NCI-H345 (cell line): ENCODE measurements around the gene POU4F1.
A peak's percentile ranks its signal among the peaks of the same experiment; 100 is the strongest.
"Not testable (repeated sequence)": the region's sequence is repeated elsewhere in the genome, so short reads cannot be mapped to it uniquely, and the experiment has no call there.

Experiments used
- DNase-seq: peaks from one replicate; lab custom pipeline; 2025; lab: John Stamatoyannopoulos, UW

Gene POU4F1

DNA sequence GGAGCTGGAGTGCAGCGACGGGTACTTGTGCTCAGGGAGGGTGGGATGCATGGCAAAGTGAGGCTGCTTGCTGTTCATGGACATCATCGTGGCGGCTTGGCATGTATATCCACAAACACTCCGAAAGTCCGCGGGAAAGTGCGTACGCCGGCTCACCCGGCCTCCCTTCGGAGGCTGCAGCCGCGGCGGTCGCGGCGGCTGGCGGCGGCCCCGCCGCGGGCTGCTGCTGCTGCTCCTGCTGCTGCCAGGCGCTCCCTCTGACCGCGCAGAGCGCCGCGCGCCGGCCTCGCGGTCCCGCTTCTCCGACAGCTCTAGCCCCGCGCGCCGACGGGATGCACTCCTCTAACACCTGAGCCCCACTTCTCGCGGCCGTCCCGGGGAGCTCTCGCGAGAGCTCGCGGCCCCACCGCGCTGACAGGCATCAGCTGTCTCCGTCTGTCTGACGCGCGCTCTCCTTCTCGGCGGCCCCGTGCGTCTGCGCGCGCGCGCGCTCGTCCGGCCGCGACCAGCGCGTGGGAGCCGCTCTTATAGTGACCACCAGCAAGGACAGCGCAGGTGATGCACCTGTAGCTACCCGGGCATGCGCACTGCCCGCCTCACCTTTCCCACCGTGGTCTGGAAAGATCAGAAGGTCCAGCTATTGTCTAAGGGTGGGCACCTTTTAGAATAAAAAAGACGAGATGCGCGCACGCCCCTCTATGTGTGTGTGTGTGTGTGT lies at the start of gene POU4F1:
POU4F1 (minus strand) TSS at position 313 of the 718 bp plus-strand sequence; CDS start at position 87, 226 bp downstream.
- DNase-seq: peak; percentile 95

DNA sequence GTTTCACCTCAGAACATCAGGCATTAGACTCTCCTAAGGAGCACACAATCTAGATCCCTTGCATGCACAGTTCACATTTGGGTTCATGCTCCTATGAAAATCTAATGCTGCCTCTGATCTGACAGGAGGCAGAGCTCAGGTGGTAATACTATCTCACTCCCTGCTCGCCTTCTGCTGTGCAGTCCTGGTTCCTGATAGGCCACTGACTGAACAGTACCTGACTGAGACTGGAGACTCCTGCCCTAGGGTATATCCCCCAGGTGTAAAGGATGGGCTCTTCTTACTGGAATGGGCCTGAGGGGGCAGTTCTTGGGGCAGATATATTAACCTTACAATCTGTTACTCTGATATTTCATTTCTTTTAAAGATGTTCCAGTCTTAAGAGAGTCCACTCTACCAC lies 49.3 kb upstream of the POU4F1 start:
- no peak for DNase-seq

- DNase-seq: no peak
Observed at GRCh38 chr13:78650717-78651083, 47.3 kb upstream of the POU4F1 start.

DNA sequence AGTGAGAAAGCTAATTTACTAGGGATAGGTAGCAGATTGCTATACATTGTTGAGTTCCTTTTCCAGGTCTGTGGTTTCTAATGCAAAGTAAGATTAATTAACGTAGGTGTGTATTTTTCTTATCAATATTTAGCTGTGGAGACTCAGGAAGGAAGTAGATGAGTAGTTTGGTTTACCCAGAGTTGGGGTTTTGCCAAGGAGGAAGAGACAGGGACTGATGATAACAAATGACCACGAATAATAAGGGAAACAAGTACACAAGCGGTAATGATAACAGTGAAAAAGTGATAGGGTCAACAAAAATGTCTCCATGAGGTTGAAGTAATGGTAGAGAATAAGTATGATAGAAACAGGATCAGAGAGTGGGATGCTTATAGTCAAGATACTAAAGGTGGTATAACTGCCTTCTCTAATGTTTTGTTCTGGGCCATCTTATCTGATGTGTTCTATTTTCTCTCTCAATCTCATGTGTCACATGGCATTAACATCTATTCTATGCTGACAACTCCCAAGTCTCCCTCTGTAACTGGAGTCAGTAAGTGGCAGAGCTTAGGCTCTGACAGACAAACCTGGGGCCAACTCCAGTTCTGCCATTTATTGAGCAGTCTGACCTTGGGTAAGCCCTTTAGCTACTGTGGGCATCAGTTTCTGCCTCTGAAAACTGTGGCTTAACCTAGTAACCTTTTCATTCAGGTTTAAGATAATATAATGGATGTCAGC lies 46.8 kb upstream of the POU4F1 start:
- DNase-seq: no peak

- not testable (repeated sequence) for DNase-seq
Observed at GRCh38 chr13:78647109-78647678, 43.8 kb upstream of the POU4F1 start.

GRCh38 chr13:78638216-78638615 lies 34.9 kb upstream of the POU4F1 start:
- no peak for DNase-seq

GRCh38 chr13:78636495-78636894 lies 33.1 kb upstream of the POU4F1 start:
- DNase-seq: no peak

- DNase-seq: no peak
Observed at GRCh38 chr13:78632996-78633395, 29.6 kb upstream of the POU4F1 start.

DNA sequence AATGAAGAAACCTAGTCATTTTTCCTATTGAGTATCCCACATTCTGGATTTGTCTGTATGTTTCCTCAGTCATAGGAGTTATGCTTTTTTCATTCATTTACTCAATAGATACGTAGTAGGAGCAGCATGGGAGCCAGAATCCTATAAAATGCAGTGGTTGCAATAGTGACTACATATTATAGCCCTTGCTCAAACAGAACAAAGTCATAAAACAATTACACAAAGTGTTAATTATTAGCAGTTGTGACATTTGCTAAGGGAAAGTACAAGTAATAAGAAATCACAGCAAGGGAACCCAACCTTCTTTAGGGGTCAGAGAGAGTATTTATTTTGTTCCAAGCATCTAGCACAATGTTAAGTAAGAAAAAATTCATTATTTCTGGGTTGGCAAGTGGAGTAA lies 27.7 kb upstream of the POU4F1 start:
- DNase-seq: no peak

DNA sequence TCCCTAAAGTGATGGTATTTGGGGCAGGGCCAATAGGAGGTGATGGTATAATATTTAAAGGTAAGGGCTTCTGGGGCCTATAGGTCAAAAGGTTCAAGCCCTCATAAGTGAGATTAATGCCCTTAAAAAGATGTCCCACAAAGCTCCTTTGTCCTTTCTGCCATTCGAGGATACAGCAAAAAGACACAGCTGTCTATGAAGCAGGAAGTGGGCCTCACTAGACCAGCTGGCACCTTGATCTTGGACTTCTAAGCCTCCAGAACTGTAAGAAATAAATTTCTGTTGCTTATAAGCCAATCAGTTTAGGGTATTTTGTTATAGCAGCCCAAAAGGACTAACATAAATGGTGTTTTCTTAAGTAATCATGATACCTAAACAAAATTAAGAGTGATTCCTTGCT lies 27.2 kb upstream of the POU4F1 start:
- DNase-seq: no peak

DNA sequence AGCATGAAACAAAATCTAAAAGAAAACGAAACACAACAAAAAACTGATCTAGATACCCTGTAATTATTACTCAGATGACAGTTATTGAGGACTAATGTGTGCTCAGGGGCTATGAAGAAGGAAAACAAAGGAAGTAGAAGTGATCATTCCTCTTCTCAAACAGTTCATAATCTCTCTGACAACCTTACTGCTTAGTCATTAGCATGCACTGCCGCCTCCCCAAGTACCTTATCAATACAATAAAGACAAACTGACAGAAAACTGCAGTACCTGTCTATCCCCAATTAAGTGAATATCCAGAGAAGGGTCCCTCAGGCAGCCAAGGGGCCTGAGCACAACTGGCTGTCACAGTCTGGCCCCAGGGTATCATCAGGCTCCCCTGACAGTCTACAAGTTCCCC lies 22.0 kb upstream of the POU4F1 start:
- DNase-seq: no peak

GRCh38 chr13:78623132-78623531 lies 19.8 kb upstream of the POU4F1 start:
- no peak for DNase-seq

GRCh38 chr13:78620936-78621470 lies 17.7 kb upstream of the POU4F1 start:
- no peak for DNase-seq

DNA sequence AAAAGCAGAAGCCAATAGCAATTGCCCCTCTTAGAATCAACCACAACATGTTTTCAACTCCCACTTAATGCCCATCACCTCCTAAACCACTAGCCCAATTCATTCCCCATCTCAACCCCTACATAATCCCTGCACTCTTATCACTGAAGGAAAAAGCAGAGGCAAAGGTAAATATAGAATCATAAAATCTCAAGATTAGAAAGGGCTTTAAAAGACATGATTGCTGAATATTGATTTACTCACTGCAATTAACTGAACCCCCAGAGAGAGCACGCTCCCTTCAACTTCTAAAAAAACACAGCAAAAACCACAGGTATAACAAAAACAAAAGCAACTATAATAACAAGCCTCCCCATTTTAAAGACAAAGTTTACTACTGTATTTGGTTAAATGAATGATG lies 15.1 kb upstream of the POU4F1 start:
- DNase-seq: no peak

GRCh38 chr13:78611040-78611439 lies 7.7 kb upstream of the POU4F1 start:
- DNase-seq: no peak

- no peak for DNase-seq
Observed at GRCh38 chr13:78610381-78610883, 7.1 kb upstream of the POU4F1 start.

DNA sequence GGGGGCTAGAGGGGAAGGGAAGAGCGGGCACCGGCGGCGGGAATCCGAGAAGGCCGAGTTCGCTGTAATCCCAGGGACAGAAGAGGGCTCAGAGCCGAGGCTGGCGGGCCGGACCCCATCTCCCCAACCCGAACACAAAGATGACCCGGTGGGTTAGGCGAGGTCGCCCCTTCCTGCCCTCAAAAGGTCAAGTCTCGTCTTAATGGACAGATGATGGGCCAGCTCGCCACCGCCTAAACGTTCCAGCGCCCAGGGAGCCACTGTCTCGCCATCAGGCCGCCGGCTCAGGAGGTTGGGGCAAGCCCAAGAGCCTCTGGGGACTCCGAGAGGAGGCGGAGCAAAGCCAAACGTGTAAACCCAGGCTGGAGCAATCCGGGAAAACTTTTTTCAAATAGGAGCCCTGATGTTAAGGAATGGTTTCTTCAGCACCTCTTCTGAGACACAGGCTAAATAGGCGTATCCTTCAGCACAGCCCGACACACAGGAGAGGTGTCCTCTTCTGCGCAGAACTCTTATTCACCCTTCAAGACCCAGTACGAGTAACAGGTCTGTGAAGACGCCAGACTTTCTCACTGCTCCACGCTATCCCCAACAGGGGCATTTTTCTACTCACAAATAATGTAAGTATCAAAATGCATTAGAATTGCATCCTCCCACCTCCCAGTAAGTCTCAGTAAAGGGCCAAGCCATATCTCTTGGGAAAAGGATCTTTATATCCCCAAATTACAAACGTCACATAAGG lies 6.3 kb upstream of the POU4F1 start:
- no peak for DNase-seq

DNA sequence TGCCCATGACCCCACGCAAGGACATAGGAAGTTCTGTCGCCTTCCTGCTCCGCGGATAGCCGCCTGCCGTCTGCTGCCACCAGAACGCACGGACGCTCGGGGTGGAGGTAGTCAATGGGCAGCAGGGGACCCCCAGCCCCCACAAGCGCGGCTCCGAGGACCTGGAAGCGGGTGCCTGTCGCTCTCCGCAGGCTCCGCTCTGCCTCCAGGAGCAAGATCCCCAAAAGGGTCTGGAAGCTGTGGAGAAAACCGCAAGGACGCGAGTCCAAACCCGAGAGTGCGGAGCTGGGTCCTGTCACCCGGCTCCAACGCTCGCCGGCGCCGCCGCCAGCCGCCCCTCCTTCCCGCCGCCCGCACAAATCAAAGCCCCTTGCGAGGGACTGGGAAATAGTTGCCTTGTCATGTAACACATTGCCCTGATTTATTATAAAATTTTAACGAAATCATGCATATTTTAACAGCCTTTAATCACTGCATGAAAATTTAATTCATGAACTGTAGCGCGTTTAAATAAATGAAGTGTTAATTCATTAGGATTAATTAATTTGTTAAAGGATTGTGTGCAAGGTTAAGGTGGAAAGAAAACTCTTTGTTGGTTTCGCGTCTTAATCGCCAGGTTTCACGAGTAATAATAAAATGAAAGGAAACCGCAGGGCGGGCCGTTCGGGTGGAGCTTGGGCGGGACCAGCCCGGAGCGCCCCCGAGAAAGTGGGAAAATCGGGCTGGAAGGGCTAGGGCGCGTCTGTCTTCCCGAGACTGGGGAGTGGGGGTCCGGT lies 5.5 kb upstream of the POU4F1 start:
- DNase-seq: no peak

DNA sequence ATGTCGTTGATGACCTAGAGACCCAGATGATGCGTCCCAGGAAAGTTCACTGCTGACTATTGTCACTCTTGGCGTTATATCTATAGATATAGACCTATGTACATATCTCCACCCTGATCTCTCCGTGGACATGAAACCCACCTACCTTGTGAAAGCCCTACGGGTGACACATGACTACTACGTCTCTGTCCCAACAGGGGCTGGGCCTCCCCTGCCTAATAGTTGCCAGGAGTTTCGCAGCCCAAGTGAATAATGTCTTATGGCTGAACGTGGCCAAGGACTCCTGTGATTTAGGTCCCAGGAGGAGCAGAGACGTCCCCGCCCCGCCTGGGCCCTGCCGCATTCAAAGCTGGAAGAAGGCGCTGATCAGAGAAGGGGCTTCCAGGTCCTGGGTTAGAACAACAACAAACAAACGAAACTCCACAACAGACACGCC lies 4.9 kb upstream of the POU4F1 start:
- no peak for DNase-seq

DNA sequence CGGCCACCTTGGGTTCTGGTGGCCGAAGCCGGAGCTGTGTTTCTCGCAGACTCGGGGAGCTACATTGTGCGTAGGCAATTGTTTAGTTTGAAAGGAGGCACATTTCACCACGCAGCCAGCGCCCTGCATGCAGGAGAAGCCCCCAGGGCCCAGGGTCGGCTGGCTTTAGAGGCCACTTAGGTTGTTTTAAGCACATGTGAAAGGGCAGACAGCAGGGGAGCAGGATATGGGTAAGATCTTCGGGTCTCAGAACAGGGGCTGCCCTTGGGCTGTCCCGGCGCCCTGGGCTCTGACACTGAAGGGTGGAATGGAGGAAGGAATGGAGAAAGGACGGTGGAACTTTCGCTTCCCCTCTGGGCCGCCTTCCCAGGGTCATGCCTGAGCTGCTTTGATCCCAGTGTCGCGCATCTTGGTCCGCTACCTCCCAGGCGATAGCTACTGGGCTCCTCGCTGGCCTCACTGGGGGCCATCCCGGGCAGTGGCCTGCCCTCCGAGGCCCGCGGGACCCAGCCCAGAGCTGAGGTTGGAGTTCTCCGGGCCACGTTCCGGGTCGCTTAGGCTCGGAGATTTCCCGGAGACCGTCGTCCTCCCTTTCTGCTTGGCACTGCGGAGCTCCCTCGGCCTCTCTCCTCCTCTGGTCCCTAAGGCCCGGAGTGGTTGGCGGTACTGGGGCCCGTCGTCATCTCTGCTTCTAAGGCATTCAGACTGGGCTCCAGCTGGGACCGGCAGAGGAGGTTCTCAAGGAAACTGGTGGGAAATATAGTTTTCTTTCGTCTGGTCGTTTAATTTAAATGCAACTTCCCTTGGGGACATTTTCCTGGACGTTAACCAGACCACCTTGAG lies 4.3 kb upstream of the POU4F1 start:
- no peak for DNase-seq
